ENCODE data around the gene BTN1A1. TPM values are rescaled to one million over a fixed set of nuclear protein-coding genes. Genes with fewer than 3 reads are reported as not detected.
A peak's percentile ranks its signal among the peaks of the same experiment; 100 is the strongest.

BTN1A1 gene
- total and polyA plus RNA-seq, 9 of the 15 experiments (the other 6 are each of a cell fraction or from before 2014, with no cell fraction given): 0.01 to 0.15 (median 0.06) TPM; not detected in 4

DNA sequence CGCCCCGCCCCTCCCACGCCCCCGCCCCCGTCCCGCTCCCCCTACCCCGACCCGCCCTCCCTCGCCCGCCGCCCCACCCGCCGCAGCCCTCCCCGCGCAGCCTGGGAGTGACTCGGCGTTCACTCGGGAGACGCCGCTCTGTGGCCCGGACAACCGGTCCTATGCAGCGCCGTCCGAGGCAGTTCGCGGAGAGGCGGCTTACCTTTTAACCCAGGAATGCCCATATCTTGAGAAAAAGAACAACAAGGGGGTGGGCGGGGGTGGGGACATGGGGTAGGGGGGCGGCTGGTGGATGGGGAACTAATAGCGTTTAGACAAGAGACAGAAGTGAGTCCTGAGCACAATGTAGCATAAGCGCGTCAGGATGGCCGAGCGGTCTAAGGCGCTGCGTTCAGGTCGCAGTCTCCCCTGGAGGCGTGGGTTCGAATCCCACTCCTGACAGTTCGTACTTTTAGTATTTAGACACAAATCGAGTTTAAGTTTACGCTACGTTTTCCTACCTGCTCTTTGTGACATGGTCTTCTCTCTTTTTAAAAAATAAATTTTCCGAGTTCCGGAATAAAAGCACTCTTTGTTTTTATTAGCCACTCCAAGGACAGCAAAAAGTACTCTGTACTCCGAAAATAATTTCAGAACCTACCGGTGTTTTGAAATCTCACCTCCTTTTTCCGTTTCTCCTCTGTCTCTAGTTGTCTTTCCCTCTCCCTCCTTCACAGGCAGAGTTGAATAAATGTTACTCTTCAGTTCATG, 20.9 kb downstream of the BTN1A1 start (continued):
- TF ChIP-seq, protein P1, sequence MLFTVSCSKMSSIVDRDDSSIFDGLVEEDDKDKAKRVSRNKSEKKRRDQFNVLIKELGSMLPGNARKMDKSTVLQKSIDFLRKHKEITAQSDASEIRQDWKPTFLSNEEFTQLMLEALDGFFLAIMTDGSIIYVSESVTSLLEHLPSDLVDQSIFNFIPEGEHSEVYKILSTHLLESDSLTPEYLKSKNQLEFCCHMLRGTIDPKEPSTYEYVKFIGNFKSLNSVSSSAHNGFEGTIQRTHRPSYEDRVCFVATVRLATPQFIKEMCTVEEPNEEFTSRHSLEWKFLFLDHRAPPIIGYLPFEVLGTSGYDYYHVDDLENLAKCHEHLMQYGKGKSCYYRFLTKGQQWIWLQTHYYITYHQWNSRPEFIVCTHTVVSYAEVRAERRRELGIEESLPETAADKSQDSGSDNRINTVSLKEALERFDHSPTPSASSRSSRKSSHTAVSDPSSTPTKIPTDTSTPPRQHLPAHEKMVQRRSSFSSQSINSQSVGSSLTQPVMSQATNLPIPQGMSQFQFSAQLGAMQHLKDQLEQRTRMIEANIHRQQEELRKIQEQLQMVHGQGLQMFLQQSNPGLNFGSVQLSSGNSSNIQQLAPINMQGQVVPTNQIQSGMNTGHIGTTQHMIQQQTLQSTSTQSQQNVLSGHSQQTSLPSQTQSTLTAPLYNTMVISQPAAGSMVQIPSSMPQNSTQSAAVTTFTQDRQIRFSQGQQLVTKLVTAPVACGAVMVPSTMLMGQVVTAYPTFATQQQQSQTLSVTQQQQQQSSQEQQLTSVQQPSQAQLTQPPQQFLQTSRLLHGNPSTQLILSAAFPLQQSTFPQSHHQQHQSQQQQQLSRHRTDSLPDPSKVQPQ (CRISPR knock-in tag; IDR thresholded peaks at IDR 0.05; ENCODE audit: borderline replicate concordance): no peak
- TF ChIP-seq, protein P2, sequence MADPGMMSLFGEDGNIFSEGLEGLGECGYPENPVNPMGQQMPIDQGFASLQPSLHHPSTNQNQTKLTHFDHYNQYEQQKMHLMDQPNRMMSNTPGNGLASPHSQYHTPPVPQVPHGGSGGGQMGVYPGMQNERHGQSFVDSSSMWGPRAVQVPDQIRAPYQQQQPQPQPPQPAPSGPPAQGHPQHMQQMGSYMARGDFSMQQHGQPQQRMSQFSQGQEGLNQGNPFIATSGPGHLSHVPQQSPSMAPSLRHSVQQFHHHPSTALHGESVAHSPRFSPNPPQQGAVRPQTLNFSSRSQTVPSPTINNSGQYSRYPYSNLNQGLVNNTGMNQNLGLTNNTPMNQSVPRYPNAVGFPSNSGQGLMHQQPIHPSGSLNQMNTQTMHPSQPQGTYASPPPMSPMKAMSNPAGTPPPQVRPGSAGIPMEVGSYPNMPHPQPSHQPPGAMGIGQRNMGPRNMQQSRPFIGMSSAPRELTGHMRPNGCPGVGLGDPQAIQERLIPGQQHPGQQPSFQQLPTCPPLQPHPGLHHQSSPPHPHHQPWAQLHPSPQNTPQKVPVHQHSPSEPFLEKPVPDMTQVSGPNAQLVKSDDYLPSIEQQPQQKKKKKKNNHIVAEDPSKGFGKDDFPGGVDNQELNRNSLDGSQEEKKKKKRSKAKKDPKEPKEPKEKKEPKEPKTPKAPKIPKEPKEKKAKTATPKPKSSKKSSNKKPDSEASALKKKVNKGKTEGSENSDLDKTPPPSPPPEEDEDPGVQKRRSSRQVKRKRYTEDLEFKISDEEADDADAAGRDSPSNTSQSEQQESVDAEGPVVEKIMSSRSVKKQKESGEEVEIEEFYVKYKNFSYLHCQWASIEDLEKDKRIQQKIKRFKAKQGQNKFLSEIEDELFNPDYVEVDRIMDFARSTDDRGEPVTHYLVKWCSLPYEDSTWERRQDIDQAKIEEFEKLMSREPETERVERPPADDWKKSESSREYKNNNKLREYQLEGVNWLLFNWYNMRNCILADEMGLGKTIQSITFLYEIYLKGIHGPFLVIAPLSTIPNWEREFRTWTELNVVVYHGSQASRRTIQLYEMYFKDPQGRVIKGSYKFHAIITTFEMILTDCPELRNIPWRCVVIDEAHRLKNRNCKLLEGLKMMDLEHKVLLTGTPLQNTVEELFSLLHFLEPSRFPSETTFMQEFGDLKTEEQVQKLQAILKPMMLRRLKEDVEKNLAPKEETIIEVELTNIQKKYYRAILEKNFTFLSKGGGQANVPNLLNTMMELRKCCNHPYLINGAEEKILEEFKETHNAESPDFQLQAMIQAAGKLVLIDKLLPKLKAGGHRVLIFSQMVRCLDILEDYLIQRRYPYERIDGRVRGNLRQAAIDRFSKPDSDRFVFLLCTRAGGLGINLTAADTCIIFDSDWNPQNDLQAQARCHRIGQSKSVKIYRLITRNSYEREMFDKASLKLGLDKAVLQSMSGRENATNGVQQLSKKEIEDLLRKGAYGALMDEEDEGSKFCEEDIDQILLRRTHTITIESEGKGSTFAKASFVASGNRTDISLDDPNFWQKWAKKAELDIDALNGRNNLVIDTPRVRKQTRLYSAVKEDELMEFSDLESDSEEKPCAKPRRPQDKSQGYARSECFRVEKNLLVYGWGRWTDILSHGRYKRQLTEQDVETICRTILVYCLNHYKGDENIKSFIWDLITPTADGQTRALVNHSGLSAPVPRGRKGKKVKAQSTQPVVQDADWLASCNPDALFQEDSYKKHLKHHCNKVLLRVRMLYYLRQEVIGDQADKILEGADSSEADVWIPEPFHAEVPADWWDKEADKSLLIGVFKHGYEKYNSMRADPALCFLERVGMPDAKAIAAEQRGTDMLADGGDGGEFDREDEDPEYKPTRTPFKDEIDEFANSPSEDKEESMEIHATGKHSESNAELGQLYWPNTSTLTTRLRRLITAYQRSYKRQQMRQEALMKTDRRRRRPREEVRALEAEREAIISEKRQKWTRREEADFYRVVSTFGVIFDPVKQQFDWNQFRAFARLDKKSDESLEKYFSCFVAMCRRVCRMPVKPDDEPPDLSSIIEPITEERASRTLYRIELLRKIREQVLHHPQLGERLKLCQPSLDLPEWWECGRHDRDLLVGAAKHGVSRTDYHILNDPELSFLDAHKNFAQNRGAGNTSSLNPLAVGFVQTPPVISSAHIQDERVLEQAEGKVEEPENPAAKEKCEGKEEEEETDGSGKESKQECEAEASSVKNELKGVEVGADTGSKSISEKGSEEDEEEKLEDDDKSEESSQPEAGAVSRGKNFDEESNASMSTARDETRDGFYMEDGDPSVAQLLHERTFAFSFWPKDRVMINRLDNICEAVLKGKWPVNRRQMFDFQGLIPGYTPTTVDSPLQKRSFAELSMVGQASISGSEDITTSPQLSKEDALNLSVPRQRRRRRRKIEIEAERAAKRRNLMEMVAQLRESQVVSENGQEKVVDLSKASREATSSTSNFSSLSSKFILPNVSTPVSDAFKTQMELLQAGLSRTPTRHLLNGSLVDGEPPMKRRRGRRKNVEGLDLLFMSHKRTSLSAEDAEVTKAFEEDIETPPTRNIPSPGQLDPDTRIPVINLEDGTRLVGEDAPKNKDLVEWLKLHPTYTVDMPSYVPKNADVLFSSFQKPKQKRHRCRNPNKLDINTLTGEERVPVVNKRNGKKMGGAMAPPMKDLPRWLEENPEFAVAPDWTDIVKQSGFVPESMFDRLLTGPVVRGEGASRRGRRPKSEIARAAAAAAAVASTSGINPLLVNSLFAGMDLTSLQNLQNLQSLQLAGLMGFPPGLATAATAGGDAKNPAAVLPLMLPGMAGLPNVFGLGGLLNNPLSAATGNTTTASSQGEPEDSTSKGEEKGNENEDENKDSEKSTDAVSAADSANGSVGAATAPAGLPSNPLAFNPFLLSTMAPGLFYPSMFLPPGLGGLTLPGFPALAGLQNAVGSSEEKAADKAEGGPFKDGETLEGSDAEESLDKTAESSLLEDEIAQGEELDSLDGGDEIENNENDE (IDR thresholded peaks at IDR 0.05; ENCODE audit: low read depth, low read length): no peak
- TF ChIP-seq, protein P3, sequence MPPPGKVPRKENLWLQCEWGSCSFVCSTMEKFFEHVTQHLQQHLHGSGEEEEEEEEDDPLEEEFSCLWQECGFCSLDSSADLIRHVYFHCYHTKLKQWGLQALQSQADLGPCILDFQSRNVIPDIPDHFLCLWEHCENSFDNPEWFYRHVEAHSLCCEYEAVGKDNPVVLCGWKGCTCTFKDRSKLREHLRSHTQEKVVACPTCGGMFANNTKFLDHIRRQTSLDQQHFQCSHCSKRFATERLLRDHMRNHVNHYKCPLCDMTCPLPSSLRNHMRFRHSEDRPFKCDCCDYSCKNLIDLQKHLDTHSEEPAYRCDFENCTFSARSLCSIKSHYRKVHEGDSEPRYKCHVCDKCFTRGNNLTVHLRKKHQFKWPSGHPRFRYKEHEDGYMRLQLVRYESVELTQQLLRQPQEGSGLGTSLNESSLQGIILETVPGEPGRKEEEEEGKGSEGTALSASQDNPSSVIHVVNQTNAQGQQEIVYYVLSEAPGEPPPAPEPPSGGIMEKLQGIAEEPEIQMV (tag; conservative IDR thresholded peaks at IDR 0.05; ENCODE audit: low read depth): no peak
- TF ChIP-seq, protein P4, sequence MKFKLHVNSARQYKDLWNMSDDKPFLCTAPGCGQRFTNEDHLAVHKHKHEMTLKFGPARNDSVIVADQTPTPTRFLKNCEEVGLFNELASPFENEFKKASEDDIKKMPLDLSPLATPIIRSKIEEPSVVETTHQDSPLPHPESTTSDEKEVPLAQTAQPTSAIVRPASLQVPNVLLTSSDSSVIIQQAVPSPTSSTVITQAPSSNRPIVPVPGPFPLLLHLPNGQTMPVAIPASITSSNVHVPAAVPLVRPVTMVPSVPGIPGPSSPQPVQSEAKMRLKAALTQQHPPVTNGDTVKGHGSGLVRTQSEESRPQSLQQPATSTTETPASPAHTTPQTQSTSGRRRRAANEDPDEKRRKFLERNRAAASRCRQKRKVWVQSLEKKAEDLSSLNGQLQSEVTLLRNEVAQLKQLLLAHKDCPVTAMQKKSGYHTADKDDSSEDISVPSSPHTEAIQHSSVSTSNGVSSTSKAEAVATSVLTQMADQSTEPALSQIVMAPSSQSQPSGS (CRISPR knock-in tag; IDR thresholded peaks at IDR 0.05): no peak
- TF ChIP-seq ZNF695 (CRISPR knock-in tag; IDR thresholded peaks at IDR 0.05) (no peak), POLR2AphosphoS5 (IDR thresholded peaks at IDR 0.05; ENCODE audit: control insufficient read depth, insufficient read depth, low read depth, low read length) (peak; percentile 57; the same call in 1 of the 2 replicates), OTX1 (CRISPR knock-in tag; IDR thresholded peaks at IDR 0.05) (no peak), ZNF668 (CRISPR knock-in tag; IDR thresholded peaks at IDR 0.05) (no peak)
